Activated naive CD8-positive, alpha-beta T cell treated with anti-CD3 and anti-CD28 coated beads, Interleukin-2, amount 50 U/mL, for 24 hours (primary cell): Measurements from ENCODE around the gene SIGLEC6.

Source experiments
- ATAC-seq: fragments of 150-1000 bp; cut with Tn5 transposase; one replicate; pipeline ENCODE4 v1.10.0; 2021
- DNase-seq: peaks from one replicate; pipeline ENCODE4 v3.0.0; 2021
- H3K27ac Mint-ChIP-seq: one replicate; pipeline ENCODE4 v1.8.0; 2021; ENCODE audit warnings: mild to moderate bottlenecking, mixed read lengths
- H3K27me3 Mint-ChIP-seq: one replicate; pipeline ENCODE4 v1.8.0; 2021; ENCODE audit warnings: mixed read lengths
- H3K36me3 Mint-ChIP-seq: one replicate; pipeline ENCODE4 v1.8.0; 2021; ENCODE audit warnings: low read depth, mixed read lengths
- H3K4me1 Mint-ChIP-seq: one replicate; pipeline ENCODE4 v1.8.0; 2021; ENCODE audit warnings: mixed read lengths
- H3K4me3 Mint-ChIP-seq: one replicate; pipeline ENCODE4 v1.8.0; 2021; ENCODE audit warnings: mild to moderate bottlenecking, moderate library complexity, mixed read lengths
- H3K9me3 Mint-ChIP-seq: one replicate; pipeline ENCODE4 v1.8.0; 2021; ENCODE audit warnings: mixed read lengths

The SIGLEC6 gene

DNA sequence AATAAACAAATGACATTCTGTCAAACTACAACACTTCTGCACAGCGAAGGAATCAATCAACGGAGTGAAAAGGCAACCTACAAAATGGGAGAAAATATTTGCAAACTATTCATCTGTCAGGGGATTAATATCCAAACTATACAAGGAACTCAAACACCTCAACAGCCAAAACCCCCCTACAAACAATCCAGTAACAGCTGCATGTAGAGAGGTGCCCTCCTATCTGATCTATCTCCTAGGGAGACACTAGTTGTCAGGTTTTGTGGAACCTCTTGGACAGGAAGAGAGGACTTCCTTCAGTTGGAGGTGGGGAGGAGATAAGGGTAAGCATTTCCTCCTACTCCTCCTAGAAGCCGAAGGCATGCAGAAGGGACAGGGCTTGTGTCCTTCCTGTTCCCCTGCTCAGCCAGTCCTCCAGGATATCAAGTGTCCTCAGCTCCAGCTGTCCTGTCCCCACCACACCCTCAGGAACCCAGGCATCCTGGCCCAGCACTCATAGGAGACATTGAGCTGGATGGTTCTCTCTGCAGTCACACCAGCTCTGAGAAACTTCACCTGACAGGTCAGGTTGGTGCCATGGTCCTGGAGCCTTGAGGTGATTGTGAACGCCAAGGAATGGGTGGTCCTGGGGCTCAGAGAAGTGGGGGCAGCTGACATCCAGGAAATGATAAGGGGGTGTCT lies 63.5 kb downstream of the SIGLEC6 start:
- Mint-ChIP-seq H3K27me3 (peaks cover 40% of the 10 kb centered on the region), H3K36me3 (no peaks in the 10 kb centered on the region), H3K4me3 (no peak overlapping the region), H3K4me1 (peaks cover 48% of the 10 kb centered on the region), H3K27ac (no peak overlapping the region), H3K9me3 (no peaks in the 10 kb centered on the region)
- ATAC-seq (no peak), DNase-seq (no peak)
